Ectodermal cell (in vitro differentiated cells): Measurements from ENCODE around the gene CRYBG3. TPM values are rescaled to one million over a fixed set of nuclear protein-coding genes. Genes with fewer than 3 reads are reported as not detected.

ENCODE experiments used
- H3K27ac ChIP-seq: 2 replicates; pipeline ENCODE4 v1.7.0; 2013; ENCODE audit warnings: mild to moderate bottlenecking, low read depth, low read length; ENCODE audit not compliant: insufficient read depth, poor library complexity, severe bottlenecking
- H3K27me3 ChIP-seq: 2 replicates; pipeline ENCODE4 v1.7.0; 2013; ENCODE audit warnings: mild to moderate bottlenecking, low read length; ENCODE audit not compliant: insufficient read depth, control insufficient read depth, poor library complexity, severe bottlenecking
- H3K36me3 ChIP-seq: one replicate; pipeline ENCODE4 v1.7.0; 2013; ENCODE audit warnings: low read length; ENCODE audit not compliant: control insufficient read depth, insufficient read depth
- H3K4me1 ChIP-seq: one replicate; pipeline ENCODE4 v1.7.0; 2013; ENCODE audit warnings: low read length; ENCODE audit not compliant: control insufficient read depth, insufficient read depth
- H3K4me3 ChIP-seq: 2 replicates; pipeline ENCODE4 v1.7.0; 2013; ENCODE audit warnings: low read depth, low read length, control low read depth; ENCODE audit not compliant: insufficient read depth
- H3K9me3 ChIP-seq: 2 replicates; pipeline ENCODE4 v1.7.0; 2013; ENCODE audit warnings: mild to moderate bottlenecking, low read length, moderate library complexity; ENCODE audit not compliant: control insufficient read depth
- WGBS, 2 experiments: methylation state at CpG; one replicate each; pipeline ENCODE4 v1.1.7; 2013; ENCODE audit warnings: missing lambda C conversion rate in 2 of 2; 5-methylcytosine and 5-hydroxymethylcytosine counted together
- polyA plus RNA-seq, 4 experiments: library from polyadenylated mRNA; stranded (reverse); fragments of 50-300 nt; gene quantifications; one replicate each; pipeline ENCODE4 v1.2.3, GENCODE V29; 2013

The CRYBG3 gene
- polyA plus RNA-seq (2013, experiment 1 of 4): 4.9 TPM
- 5.8 TPM for polyA plus RNA-seq (2013, experiment 2 of 4)
- polyA plus RNA-seq (2013, experiment 3 of 4): 4.7 TPM
- polyA plus RNA-seq (2013, experiment 4 of 4): 6.2 TPM

DNA sequence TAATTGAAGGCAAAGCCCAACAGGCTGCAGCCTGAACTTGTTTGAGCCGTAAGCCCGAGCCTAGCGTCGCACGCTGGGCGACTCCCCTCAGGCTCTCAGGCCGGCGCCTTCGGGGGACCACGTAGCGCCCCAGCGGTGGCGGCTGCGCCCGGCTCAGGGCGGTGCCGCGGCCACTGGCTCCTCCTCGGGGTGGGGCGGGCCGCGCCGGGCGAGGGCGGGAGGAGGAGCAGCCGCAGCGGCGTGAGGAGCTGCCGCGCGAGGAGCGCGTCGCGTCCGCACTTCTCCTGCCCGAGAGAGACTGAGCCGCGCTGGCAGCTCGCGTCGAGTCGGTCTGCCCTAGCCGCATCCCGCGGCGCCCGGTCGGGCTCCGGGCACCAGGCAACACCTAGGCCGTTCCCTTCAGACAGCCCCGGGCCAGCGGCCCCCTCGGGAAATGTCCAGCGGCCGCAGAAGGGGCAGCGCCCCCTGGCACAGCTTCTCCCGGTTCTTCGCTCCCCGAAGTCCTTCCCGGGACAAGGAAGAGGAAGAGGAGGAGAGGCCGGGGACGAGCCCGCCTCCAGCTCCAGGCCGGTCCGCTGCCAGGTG, at the start of gene CRYBG3:
CRYBG3 (plus strand) TSS at position 238 of the 585 bp plus-strand sequence; CDS start at position 434, 196 bp downstream.
- H3K27me3 ChIP-seq: peaks cover 43% of the 10 kb centered on the region
- peak within 1 kb of the TSS; percentile 68 for H3K4me3 ChIP-seq
- H3K9me3 ChIP-seq: no peaks in the 10 kb centered on the region
- H3K4me1 ChIP-seq: peaks cover 3% of the 10 kb centered on the region
- H3K36me3 ChIP-seq: no peaks in the 10 kb centered on the region
- no peak within 1 kb of the TSS for H3K27ac ChIP-seq
- WGBS, 2 experiments: 0 to 1% methylated on average over 66 of the region's 66 CpGs

DNA sequence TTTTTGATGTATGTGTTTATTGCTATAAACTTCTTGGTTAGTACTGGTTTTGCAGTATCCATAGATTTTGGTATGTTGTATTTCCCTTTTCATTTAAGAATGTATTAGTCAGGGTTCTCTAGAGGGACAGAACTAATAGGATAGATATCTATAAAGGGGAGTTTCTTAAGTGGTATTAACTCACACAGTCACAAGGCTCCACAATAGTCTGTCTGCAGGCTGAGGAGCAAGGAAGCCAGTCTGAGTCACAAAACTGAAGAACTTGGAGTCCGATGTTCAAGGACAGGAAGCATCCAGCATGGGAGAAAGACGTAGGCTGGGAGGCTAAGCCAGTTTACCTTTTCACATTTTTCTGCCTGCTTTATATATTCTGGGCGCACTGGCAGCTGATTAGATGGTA, 48.9 kb upstream of the CRYBG3 start:
- no peaks in the 10 kb centered on the region for H3K27me3 ChIP-seq
- no peak overlapping the region for H3K27ac ChIP-seq
- no peaks in the 10 kb centered on the region for H3K4me1 ChIP-seq
- H3K9me3 ChIP-seq: no peaks in the 10 kb centered on the region
- 94 to 97% methylated on average over 3 of the region's 3 CpGs for WGBS, 2 experiments
- H3K4me3 ChIP-seq: no peak overlapping the region
- peaks cover 5% of the 10 kb centered on the region for H3K36me3 ChIP-seq

DNA sequence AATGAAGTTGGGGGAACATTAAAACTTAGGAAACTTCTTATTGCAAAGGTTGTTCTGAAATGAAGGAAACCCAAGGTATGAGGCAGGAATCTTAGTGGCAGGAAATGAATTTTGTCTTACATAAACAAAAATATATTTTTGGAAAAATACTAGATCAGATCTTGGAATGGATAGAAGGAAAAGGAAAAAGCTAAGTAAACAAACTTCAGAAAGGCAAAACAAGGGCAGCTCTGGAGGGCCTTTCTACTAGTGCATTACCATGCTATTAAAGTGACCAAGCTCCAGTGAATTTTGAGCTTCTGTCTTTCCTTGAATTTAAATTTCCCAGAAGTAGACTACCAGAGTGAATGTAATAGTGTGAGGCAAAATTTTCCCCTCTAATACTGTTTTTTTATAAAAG, 43.7 kb upstream of the CRYBG3 start:
- H3K4me1 ChIP-seq: no peaks in the 10 kb centered on the region

GRCh38 chr3:97793420-97794019, 28.3 kb upstream of the CRYBG3 start:
- Histone ChIP-seq H3K4me1 (no peaks in the 10 kb centered on the region), H3K4me3 (no peak overlapping the region), H3K36me3 (no peaks in the 10 kb centered on the region), H3K27me3 (no peaks in the 10 kb centered on the region), H3K27ac (no peak overlapping the region), H3K9me3 (no peaks in the 10 kb centered on the region)

More for the DNA sequence above, 43.7 kb upstream of the CRYBG3 start:
- Histone ChIP-seq H3K9me3 (no peaks in the 10 kb centered on the region), H3K27ac (no peak overlapping the region), H3K4me3 (no peak overlapping the region), H3K36me3 (no peaks in the 10 kb centered on the region), H3K27me3 (no peaks in the 10 kb centered on the region)

- no peaks in the 10 kb centered on the region for H3K36me3 ChIP-seq
- no peak overlapping the region for H3K27ac ChIP-seq
- no peaks in the 10 kb centered on the region for H3K27me3 ChIP-seq
- WGBS, 2 experiments: 83 to 94% methylated on average over 2 to 4 of the region's 4 CpGs
- no peaks in the 10 kb centered on the region for H3K4me1 ChIP-seq
- no peaks in the 10 kb centered on the region for H3K9me3 ChIP-seq
- H3K4me3 ChIP-seq: no peak overlapping the region
Observed at GRCh38 chr3:97795951-97796350, 25.9 kb upstream of the CRYBG3 start.

- WGBS, 2 experiments: 90 to 100% methylated on average over 2 of the region's 3 CpGs
- Histone ChIP-seq H3K27ac (no peak overlapping the region), H3K36me3 (no peaks in the 10 kb centered on the region), H3K4me3 (no peak overlapping the region), H3K9me3 (no peaks in the 10 kb centered on the region), H3K4me1 (no peaks in the 10 kb centered on the region), H3K27me3 (no peaks in the 10 kb centered on the region)
Observed at GRCh38 chr3:97804471-97804870, 17.3 kb upstream of the CRYBG3 start.

DNA sequence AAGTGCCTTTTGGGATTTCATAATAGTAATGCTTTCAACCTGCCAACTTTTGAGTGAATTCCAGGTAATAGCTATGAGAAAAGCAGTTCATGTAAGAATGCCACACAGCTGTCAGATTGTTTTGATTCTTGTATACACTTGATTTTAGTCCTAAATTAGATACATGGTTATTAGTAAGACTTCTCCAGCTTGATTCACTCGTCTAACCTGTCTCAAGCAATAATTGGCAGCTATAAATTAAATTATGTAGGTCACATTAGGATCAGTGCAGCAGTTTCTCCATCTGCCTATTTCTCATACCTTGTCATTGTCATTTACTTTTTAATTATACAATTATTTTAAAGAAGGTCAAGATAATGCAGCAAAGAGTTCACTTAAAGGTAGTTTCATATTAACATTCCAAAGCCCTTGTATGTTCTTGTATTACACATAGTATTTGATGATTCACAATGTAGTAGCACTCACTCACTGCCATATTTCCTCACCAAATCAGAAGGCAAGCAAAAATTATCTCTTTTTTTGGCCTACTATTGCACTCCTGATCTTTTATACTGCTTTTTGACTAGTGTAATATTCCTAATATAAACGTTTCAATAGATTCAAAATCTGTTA, 10.9 kb upstream of the CRYBG3 start:
- whole genome bisulfite sequencing, 2 experiments: 88% methylated on average over 2 of the region's 2 CpGs; no CpG with 5 or more reads in 1 of the 2 experiments
- H3K9me3 ChIP-seq: no peaks in the 10 kb centered on the region
- H3K36me3 ChIP-seq: no peaks in the 10 kb centered on the region
- no peaks in the 10 kb centered on the region for H3K4me1 ChIP-seq
- no peak overlapping the region for H3K27ac ChIP-seq
- H3K4me3 ChIP-seq: no peak overlapping the region
- H3K27me3 ChIP-seq: no peaks in the 10 kb centered on the region

- Histone ChIP-seq H3K36me3 (no peaks in the 10 kb centered on the region), H3K27ac (no peak overlapping the region), H3K4me1 (no peaks in the 10 kb centered on the region), H3K9me3 (no peaks in the 10 kb centered on the region), H3K4me3 (no peak overlapping the region), H3K27me3 (peaks cover 8% of the 10 kb centered on the region)
- 0% methylated on average over 1 of the region's 1 CpG for WGBS, 2 experiments
Observed at GRCh38 chr3:97815149-97815917, 6.5 kb upstream of the CRYBG3 start.

DNA sequence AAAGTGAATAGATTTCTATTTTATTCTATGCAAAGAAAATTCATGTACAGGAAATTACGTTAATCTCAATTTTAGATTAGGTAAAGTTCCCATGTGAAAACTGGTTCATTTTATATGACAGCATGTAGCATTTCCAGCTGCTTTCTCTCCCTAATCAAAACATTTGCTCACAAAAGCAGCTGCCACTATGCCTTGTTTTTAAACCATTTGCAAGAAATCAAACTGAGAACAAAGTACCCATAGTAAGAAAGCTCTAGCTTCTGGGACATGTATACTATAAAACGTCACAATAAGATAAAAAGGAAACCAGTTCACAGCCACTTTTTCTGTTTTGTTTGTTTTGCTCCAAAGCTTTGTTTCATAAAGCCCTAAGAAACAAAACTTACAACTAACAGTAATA, 5.0 kb upstream of the CRYBG3 start:
- WGBS, 2 experiments: 86 to 92% methylated on average over 2 of the region's 2 CpGs
- Histone ChIP-seq H3K27ac (no peak overlapping the region), H3K27me3 (peaks cover 23% of the 10 kb centered on the region), H3K4me3 (no peak overlapping the region), H3K36me3 (no peaks in the 10 kb centered on the region), H3K4me1 (no peaks in the 10 kb centered on the region), H3K9me3 (no peaks in the 10 kb centered on the region)

GRCh38 chr3:97817965-97818364, 3.8 kb upstream of the CRYBG3 start:
- Histone ChIP-seq H3K9me3 (no peaks in the 10 kb centered on the region), H3K36me3 (no peaks in the 10 kb centered on the region), H3K4me1 (no peaks in the 10 kb centered on the region), H3K27ac (no peak overlapping the region), H3K4me3 (no peak overlapping the region), H3K27me3 (peaks cover 32% of the 10 kb centered on the region)
- 80 to 85% methylated on average over 3 of the region's 3 CpGs for WGBS, 2 experiments
